ENCODE results near the gene PALB2. TPM values are rescaled to one million over a fixed set of nuclear protein-coding genes. Genes with fewer than 3 reads are reported as not detected.
A peak's percentile ranks its signal among the peaks of the same experiment; 100 is the strongest.

Gene PALB2
- total RNA-seq, 6 donors from 2014 or later, result 6.4 to 32.5 (median 11.6) TPM

DNA sequence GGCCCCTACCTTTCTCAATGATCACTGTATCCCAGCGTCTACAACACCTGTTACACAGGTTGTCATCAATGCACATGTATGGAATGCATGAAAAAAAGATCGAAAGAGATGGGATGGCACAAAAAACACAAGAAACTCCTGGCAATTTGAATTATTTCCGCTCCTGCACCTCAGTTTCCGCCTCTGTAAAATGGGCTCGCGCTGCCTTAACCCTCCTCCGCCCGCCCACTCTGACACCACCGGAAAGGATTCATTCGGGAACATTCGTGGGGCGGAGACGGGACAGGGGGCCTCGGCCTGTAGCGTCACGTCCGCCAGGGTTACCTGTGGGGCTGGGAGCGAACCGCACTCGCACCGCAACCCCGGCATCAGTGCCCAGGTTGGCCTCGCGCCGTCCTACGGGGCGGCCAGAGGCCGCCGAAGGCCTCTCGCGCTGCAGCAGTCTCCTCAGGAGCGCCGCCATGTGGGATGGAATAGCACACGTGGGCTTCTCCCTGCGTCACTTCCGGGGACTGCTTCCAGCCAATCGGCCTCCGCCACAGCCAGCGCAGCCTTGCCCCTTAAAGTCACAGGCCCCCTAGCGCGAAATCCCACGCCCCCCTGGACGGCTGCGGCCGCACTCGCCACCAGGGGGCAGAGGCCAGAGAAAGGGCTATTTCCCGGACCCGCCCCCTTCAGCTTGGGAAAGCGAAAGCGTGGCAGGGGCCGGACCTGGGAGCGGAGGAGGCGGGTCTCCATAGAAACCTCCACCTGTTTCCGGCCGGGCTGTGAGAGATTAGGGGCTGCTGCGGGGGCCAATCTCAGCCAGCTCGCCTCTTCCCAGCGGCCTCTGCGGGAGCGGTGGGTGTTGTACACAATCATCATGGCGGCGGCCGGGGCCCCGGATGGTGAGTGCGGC is 84.0 kb downstream of the PALB2 start, which contains the start of the genes EARS2 and UBFD1:
EARS2 (minus strand) TSS at position 470 of the 898 bp plus-strand sequence; CDS start at position 463, 7 bp downstream.
UBFD1 (plus strand) TSS at position 847 of the 898 bp plus-strand sequence; CDS start at position 863, 16 bp downstream.
- DNase-seq (peak; percentile 98 to 99), ATAC-seq (ENCODE audit: low FRiP score in 2 of 2) (peak; percentile 97 to 98)
- Histone ChIP-seq H3K36me3 (peaks cover under 1 to 45% (median 22%) of the 10 kb centered on the region in 4 donors), H3K4me3 (peak within 1 kb of the TSS; percentile 81 to 91 (median 84)), H3K27me3 (no peaks in the 10 kb centered on the region), H3K4me1 (peaks cover 19 to 44% (median 24%) of the 10 kb centered on the region in 4 donors), H3K27ac (peak within 1 kb of the TSS; percentile 83 to 92 (median 88)), H3K9me3 (no peaks in the 10 kb centered on the region)
- 2 to 4% methylated on average over 18 to 41 of the region's 65 CpGs for WGBS, 2 donors
- TF ChIP-seq POLR2A (IDR thresholded peaks at IDR 0.05) (peak in 3 of 4 donors; percentile 20 to 55 (median 27)), EP300 (IDR thresholded peaks at IDR 0.05) (peak in 1 of 4 donors; percentile 50), POLR2AphosphoS5 (IDR thresholded peaks at IDR 0.05) (peak; percentile 69 to 73)
- TF ChIP-seq, protein P1, sequence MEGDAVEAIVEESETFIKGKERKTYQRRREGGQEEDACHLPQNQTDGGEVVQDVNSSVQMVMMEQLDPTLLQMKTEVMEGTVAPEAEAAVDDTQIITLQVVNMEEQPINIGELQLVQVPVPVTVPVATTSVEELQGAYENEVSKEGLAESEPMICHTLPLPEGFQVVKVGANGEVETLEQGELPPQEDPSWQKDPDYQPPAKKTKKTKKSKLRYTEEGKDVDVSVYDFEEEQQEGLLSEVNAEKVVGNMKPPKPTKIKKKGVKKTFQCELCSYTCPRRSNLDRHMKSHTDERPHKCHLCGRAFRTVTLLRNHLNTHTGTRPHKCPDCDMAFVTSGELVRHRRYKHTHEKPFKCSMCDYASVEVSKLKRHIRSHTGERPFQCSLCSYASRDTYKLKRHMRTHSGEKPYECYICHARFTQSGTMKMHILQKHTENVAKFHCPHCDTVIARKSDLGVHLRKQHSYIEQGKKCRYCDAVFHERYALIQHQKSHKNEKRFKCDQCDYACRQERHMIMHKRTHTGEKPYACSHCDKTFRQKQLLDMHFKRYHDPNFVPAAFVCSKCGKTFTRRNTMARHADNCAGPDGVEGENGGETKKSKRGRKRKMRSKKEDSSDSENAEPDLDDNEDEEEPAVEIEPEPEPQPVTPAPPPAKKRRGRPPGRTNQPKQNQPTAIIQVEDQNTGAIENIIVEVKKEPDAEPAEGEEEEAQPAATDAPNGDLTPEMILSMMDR (IDR thresholded peaks at IDR 0.05), result peak; percentile 87 to 99 (median 98)

DNA sequence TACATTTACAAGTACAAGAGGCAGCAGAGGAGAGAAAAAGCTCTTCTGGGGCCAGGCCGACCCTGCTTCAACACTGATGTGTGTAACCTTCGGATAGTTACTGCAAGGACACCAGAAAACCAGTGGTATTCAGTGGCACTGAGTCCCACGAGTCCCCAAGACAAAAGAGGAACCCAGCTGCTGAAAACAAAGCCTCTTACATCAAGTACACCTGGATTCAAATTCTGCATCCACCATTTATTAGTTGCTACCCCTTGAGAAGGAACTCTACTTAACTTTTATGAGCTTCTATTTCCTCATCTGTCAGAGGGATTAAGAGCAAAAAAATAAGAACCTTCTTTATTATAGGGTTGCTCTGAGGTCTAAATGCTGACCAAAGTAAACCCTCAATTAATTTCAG is 86.6 kb downstream of the PALB2 start:
- Histone ChIP-seq H3K4me3 (no peak overlapping the region), H3K27ac (no peak overlapping the region), H3K4me1 (peaks cover 19 to 32% (median 21%) of the 10 kb centered on the region in 4 donors), H3K27me3 (no peaks in the 10 kb centered on the region), H3K9me3 (no peaks in the 10 kb centered on the region), H3K36me3 (peaks cover 9 to 44% (median 27%) of the 10 kb centered on the region in 4 donors)
- TF ChIP-seq EP300 (IDR thresholded peaks at IDR 0.05) (no peak), POLR2AphosphoS5 (IDR thresholded peaks at IDR 0.05) (no peak), POLR2A (IDR thresholded peaks at IDR 0.05) (no peak)
- TF ChIP-seq, protein P1 (IDR thresholded peaks at IDR 0.05), result no peak
- 73 to 76% methylated on average over 3 of the region's 3 CpGs for WGBS, 2 donors
- no peak for DNase-seq
- ATAC-seq (ENCODE audit: low FRiP score in 2 of 2), result no peak

Other genes starting within 250 kb of the PALB2 start
- gene COG7, start 188.1 kb downstream of the PALB2 start, total RNA-seq, result 10 to 100 TPM; 16.9 to 61.8 (median 24.8) TPM
- gene GGA2, start 130.8 kb downstream of the PALB2 start, total RNA-seq, result 100 to 1,000 TPM in 5 of 6 donors, 10 to 100 TPM in 1; 84.4 to 197 (median 164) TPM
- 10 to 100 TPM; 11.5 to 38.8 (median 15.9) TPM for gene EARS2, start 84.0 kb downstream of the PALB2 start, total RNA-seq
- gene UBFD1, start 83.6 kb downstream of the PALB2 start, total RNA-seq, result 100 to 1,000 TPM in 1 of 6 donors, 10 to 100 TPM in 5; 30.2 to 145 (median 62.8) TPM
- gene NDUFAB1, start 45.0 kb downstream of the PALB2 start, total RNA-seq, result 10 to 100 TPM; 21.0 to 69.2 (median 44.3) TPM
- gene DCTN5, start 156 bp upstream of the PALB2 start, total RNA-seq, result 10 to 100 TPM; 19.8 to 48.6 (median 35.4) TPM
- 10 to 100 TPM in 2 of 6 donors, 1 to 10 TPM in 4; 2.5 to 14.0 (median 4.8) TPM for gene PLK1, start 37.6 kb upstream of the PALB2 start, total RNA-seq
- 1 to 10 TPM in 4 of 6 donors, under 1 TPM in 2; 0.46 to 9.6 (median 1.3) TPM for gene ERN2, start 71.9 kb upstream of the PALB2 start, total RNA-seq
- 1 to 10 TPM in 1 of 6 donors, under 1 TPM in 1, not detected in 4; 0.20 to 5.2 TPM for gene CHP2, start 113.7 kb upstream of the PALB2 start, total RNA-seq
- 10 to 100 TPM in 5 of 6 donors, 1 to 10 TPM in 1; 9.6 to 28.0 (median 13.9) TPM for gene PRKCB, start 194.7 kb upstream of the PALB2 start, total RNA-seq